ENCODE results near the gene ALDOC. TPM values are rescaled to one million over a fixed set of nuclear protein-coding genes. Genes with fewer than 3 reads are reported as not detected.
A peak's percentile ranks its signal among the peaks of the same experiment; 100 is the strongest.
"Not testable (repeated sequence)": the region's sequence is repeated elsewhere in the genome, so short reads cannot be mapped to it uniquely, and the experiment has no call there.

Gene ALDOC
- 70.2 and 72.9 TPM in 2 replicates for total RNA-seq

DNA sequence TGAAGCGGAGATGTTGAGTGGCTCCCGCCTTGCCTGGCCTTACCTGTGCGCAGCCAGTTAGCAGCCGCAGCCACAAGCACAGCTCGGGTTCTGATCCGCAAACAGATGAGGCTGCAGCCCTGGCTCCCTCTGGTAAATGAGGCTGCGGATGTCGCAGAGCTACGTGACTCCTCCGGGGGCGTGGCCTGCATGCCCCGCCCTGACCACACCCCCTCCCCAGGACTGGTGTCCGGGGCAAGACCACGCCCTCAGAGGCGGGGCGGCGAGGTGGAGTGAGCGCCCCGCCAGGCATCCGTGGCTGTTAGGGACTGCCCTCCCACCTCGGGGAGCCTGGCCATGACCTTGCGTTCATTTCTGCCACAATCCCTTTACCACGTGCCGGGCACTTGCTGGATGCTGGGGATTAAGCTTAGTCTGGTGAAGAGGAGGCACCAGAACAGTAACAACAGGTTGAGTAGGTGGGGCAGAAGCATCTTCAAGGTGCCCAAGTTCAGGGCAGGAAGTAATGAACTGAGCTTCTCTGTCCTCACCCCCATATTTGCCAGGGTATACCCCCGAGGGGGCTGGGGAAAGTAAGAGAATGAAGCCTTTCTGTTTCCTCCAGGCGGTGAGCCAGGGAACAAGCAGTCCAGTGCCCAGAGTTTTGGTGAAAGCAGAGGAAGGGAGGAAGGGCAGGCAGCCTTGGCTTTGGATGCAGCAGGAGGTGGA, at the start of gene ALDOC:
Gene ALDOC, minus strand, starts transcription at position 138 of the 708 bp plus-strand sequence. CDS start 1,363 bp downstream, outside the sequence.
- Mint-ChIP-seq H3K4me3 (peak within 1 kb of the TSS; percentile 95), H3K9me3 (no peaks in the 10 kb centered on the region), H3K27me3 (no peaks in the 10 kb centered on the region), H3K27ac (peak within 1 kb of the TSS; percentile 94), H3K4me1 (peaks cover 56% of the 10 kb centered on the region), H3K36me3 (ENCODE audit: low read depth) (peaks cover 53% of the 10 kb centered on the region)
- intact Hi-C loops (cut with micrococcal nuclease), result no loop called here
- peak; percentile 100 for DNase-seq

DNA sequence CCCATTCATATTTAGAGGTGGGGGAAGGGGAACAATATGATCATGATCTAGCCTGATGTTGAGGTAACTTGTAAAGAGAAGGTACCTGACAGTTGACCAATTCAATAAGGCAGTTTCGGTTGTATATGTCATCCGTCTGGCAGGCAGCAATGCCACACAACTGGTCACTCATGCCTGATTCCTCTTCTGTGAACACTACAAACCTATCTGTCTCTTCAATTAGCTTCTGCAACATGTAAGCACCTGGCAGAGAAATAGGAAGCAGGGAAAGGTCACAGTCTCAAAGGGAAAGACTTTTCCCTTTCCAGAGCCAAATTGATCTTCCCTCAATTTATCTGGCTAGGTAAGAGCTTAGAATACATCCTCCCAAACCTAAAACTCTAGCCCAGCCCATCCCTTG, 47.5 kb upstream of the ALDOC start:
- Mint-ChIP-seq H3K27me3 (no peaks in the 10 kb centered on the region), H3K36me3 (ENCODE audit: low read depth) (peaks cover 75% of the 10 kb centered on the region), H3K4me1 (peaks cover 8% of the 10 kb centered on the region), H3K27ac (no peak overlapping the region), H3K4me3 (no peak overlapping the region), H3K9me3 (no peaks in the 10 kb centered on the region)
- intact Hi-C loops (cut with micrococcal nuclease), result no loop called here
- no peak for DNase-seq

- Mint-ChIP-seq H3K36me3 (ENCODE audit: low read depth) (peaks cover 78% of the 10 kb centered on the region), H3K4me1 (peaks cover 8% of the 10 kb centered on the region), H3K27ac (no peak overlapping the region), H3K9me3 (no peaks in the 10 kb centered on the region), H3K27me3 (no peaks in the 10 kb centered on the region), H3K4me3 (no peak overlapping the region)
- DNase-seq, result no peak
- intact Hi-C loops (cut with micrococcal nuclease), result no loop called here
Measured at GRCh38 chr17:28623696-28624095, 47.0 kb upstream of the ALDOC start.

GRCh38 chr17:28622186-28622585, 45.5 kb upstream of the ALDOC start:
- intact Hi-C loops (cut with micrococcal nuclease), result no loop called here
- no peak overlapping the region for H3K27ac Mint-ChIP-seq
- peaks cover 75% of the 10 kb centered on the region for H3K36me3 Mint-ChIP-seq (ENCODE audit: low read depth)
- H3K4me3 Mint-ChIP-seq, result no peak overlapping the region
- DNase-seq, result no peak
- H3K27me3 Mint-ChIP-seq, result no peaks in the 10 kb centered on the region
- H3K9me3 Mint-ChIP-seq, result no peaks in the 10 kb centered on the region
- peaks cover 8% of the 10 kb centered on the region for H3K4me1 Mint-ChIP-seq

DNA sequence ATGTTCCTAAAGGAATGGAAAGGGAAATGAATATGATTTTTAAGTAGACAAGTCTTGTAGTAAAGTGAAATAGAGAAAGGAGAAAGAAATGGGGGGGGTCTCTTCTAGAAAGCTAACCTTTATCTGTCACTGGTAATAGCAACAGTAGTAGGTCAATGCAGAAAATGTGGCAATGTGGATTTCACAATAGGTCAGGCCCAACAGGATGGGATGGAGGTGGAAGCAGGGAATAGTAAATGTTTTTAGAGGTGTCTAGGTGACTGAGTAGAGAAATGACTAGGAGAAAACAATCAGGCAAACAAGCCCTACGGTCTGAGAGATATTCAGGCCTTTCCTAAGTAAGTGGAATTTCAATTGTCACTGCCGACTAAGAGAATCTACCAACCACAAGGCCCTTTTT, 43.3 kb upstream of the ALDOC start:
- Mint-ChIP-seq H3K9me3 (no peaks in the 10 kb centered on the region), H3K27ac (no peak overlapping the region), H3K4me1 (no peaks in the 10 kb centered on the region), H3K36me3 (ENCODE audit: low read depth) (peaks cover 75% of the 10 kb centered on the region), H3K27me3 (no peaks in the 10 kb centered on the region), H3K4me3 (no peak overlapping the region)
- DNase-seq, result no peak
- intact Hi-C loops (cut with micrococcal nuclease), result no loop called here

DNA sequence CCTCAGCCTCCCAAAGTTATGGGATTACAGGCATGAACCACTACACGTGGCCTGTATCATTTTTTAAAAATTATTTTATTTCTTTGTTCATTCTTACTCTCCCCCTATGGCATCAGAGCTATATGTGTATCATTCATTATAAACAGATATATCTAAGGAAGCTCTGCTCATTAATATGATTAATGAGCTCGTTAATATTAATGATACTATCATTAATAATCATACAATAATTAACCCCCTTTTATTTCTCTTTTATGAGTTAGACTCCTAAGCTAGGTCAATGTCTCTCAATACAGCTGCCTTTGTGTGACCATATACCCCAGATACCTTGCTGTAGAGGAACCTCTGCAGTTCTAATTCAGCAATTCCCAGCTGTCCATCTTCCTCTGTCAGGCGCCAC, 41.8 kb upstream of the ALDOC start:
- H3K4me3 Mint-ChIP-seq, result no peak overlapping the region
- H3K36me3 Mint-ChIP-seq (ENCODE audit: low read depth), result peaks cover 76% of the 10 kb centered on the region
- H3K9me3 Mint-ChIP-seq, result no peaks in the 10 kb centered on the region

DNA sequence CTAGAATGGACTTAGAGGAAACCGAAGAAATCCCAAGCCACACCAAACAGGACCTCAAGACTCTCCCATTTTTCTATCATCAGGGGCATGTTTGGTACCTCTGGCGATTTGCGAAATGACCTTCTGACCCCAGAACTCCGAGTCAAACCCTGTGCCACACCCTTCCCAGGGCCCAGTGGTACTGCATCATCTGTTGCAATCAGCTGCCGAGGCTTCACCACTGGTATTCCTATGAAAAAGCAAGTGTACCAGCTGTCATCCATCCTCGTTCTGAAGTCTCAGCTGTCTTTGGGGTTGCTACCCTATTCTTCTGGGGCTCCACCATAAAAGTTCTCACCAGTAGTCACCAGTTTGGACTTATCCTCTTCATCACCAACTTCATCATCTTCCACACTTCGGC, 39.6 kb upstream of the ALDOC start:
- no peak overlapping the region for H3K4me3 Mint-ChIP-seq
- no peak overlapping the region for H3K27ac Mint-ChIP-seq
- DNase-seq, result no peak
- intact Hi-C loops (cut with micrococcal nuclease), result no loop called here
- no peaks in the 10 kb centered on the region for H3K27me3 Mint-ChIP-seq
- H3K36me3 Mint-ChIP-seq (ENCODE audit: low read depth), result peaks cover 74% of the 10 kb centered on the region
- peaks cover 4% of the 10 kb centered on the region for H3K4me1 Mint-ChIP-seq
- H3K9me3 Mint-ChIP-seq, result no peaks in the 10 kb centered on the region

More for the DNA sequence above, 41.8 kb upstream of the ALDOC start:
- H3K4me1 Mint-ChIP-seq, result peaks cover 3% of the 10 kb centered on the region
- H3K27ac Mint-ChIP-seq, result no peak overlapping the region
- intact Hi-C loops (cut with micrococcal nuclease), result no loop called here
- H3K27me3 Mint-ChIP-seq, result no peaks in the 10 kb centered on the region
- no peak for DNase-seq

GRCh38 chr17:28615260-28615940, 38.7 kb upstream of the ALDOC start:
- Mint-ChIP-seq H3K4me3 (no peak overlapping the region), H3K27me3 (no peaks in the 10 kb centered on the region), H3K36me3 (ENCODE audit: low read depth) (peaks cover 71% of the 10 kb centered on the region), H3K9me3 (no peaks in the 10 kb centered on the region), H3K27ac (no peak overlapping the region), H3K4me1 (peaks cover 4% of the 10 kb centered on the region)
- intact Hi-C loops (cut with micrococcal nuclease), result no loop called here
- no peak for DNase-seq

- no peaks in the 10 kb centered on the region for H3K27me3 Mint-ChIP-seq
- intact Hi-C loops (cut with micrococcal nuclease), result loop anchor here (1.0 kb wide), 1 partner anchor 120 kb away; no protein-coding TSS in a partner anchor
- no peak within 1 kb of the TSS for H3K4me3 Mint-ChIP-seq
- H3K9me3 Mint-ChIP-seq, result no peaks in the 10 kb centered on the region
- peak within 1 kb of the TSS; percentile 45 for H3K27ac Mint-ChIP-seq
- peaks cover 4% of the 10 kb centered on the region for H3K4me1 Mint-ChIP-seq
- DNase-seq, result no peak
- H3K36me3 Mint-ChIP-seq (ENCODE audit: low read depth), result peaks cover 67% of the 10 kb centered on the region
Measured at GRCh38 chr17:28613931-28614381, 37.3 kb upstream of the ALDOC start, which contains the start of gene RSKR. Gene RSKR, minus strand, starts transcription at chr17:28614185. Its CDS starts 24 bp downstream, at chr17:28614161.

DNA sequence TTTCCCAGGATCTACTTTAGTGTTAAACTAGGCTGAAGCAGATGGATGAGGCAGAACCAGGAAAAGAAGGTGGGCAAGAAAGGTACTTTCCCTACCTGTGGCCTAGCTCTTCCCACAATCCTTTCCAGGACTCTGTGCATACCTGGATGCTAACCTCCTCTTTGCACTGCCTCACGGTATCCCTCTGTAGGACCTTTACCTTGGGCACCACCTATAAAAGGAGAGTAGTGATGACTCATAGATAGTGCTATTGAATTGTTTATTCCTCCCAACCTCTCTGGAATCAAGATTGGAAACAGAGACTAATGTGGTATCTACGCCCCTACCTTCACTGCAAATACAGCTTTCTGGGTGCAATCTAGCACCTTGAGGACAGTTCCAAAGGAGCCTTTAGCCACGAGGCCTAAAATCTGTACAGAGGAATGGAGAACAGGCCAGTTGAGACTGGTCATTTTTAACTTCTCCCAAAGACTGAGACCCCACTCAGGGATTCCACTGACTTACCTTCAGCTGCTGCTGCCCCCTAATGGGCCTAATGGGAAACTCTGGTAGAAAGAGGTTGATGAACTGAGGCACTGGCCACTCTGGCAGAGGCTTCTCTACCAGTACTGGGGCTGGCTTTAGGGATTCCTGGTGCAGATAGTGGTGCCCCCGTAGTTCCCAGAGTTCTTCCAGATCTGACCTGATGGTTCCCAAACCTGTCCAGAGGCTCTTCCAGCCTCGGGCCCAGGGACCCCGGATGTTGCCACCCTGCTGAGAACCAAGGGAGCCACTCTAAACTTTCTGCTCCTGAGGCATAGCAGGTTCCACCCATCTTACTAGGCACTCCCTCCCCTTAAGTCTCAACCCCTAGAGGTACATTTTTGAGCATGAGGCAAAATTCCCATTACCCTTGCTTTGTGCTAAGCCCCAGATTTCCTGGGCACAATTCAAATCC, 36.5 kb upstream of the ALDOC start:
- peak; percentile 80 for DNase-seq
- no peaks in the 10 kb centered on the region for H3K9me3 Mint-ChIP-seq
- H3K36me3 Mint-ChIP-seq (ENCODE audit: low read depth), result peaks cover 68% of the 10 kb centered on the region
- H3K4me3 Mint-ChIP-seq, result no peak overlapping the region
- H3K4me1 Mint-ChIP-seq, result peaks cover 4% of the 10 kb centered on the region
- no peaks in the 10 kb centered on the region for H3K27me3 Mint-ChIP-seq
- intact Hi-C loops (cut with micrococcal nuclease), result loop anchor here (1.0 kb wide), 1 partner anchor 119 kb away; no protein-coding TSS in a partner anchor
- no peak overlapping the region for H3K27ac Mint-ChIP-seq

GRCh38 chr17:28612531-28612930, 35.8 kb upstream of the ALDOC start:
- H3K27ac Mint-ChIP-seq, result no peak overlapping the region
- peaks cover 65% of the 10 kb centered on the region for H3K36me3 Mint-ChIP-seq (ENCODE audit: low read depth)
- H3K9me3 Mint-ChIP-seq, result no peaks in the 10 kb centered on the region
- intact Hi-C loops (cut with micrococcal nuclease), result no loop called here
- peaks cover 4% of the 10 kb centered on the region for H3K4me1 Mint-ChIP-seq
- H3K27me3 Mint-ChIP-seq, result no peaks in the 10 kb centered on the region
- no peak for DNase-seq
- no peak overlapping the region for H3K4me3 Mint-ChIP-seq

GRCh38 chr17:28610376-28610775, 33.7 kb upstream of the ALDOC start:
- peaks cover 54% of the 10 kb centered on the region for H3K36me3 Mint-ChIP-seq (ENCODE audit: low read depth)

DNA sequence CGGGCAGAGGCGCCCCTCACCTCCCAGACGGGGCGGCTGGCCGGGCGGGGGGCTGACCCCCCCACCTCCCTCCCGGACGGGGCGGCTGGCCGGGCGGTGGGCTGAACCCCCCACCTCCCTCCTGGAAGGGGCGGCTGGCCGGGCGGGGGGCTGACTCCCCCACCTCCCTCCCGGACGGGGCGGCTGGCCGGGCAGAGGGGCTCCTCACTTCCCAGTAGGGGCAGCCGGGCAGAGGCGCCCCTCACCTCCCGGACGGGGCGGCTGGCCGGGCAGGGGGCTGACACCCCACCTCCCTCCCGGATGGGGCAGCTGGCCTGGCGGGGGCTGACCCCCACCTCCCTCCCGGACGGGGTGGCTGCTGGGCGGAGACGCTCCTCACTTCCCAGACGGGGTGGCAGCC, 27.3 kb upstream of the ALDOC start:
- intact Hi-C loops (cut with micrococcal nuclease), result not testable (repeated sequence)

More at GRCh38 chr17:28610376-28610775, 33.7 kb upstream of the ALDOC start:
- Mint-ChIP-seq H3K4me1 (peaks cover 4% of the 10 kb centered on the region), H3K27me3 (no peaks in the 10 kb centered on the region), H3K9me3 (no peaks in the 10 kb centered on the region), H3K27ac (no peak overlapping the region), H3K4me3 (no peak overlapping the region)
- intact Hi-C loops (cut with micrococcal nuclease), result no loop called here
- no peak for DNase-seq

More for the DNA sequence above, 27.3 kb upstream of the ALDOC start:
- peaks cover 17% of the 10 kb centered on the region for H3K36me3 Mint-ChIP-seq (ENCODE audit: low read depth)
- not testable (repeated sequence) for H3K4me3 Mint-ChIP-seq, H3K4me1 Mint-ChIP-seq, H3K27ac Mint-ChIP-seq, DNase-seq, H3K9me3 Mint-ChIP-seq, H3K27me3 Mint-ChIP-seq
